GM12875 (cell line): ENCODE results near the gene WASHC2C.
"Not testable (repeated sequence)": the region's sequence is repeated elsewhere in the genome, so short reads cannot be mapped to it uniquely, and the experiment has no call there.

Source experiments
- H3K4me3 ChIP-seq: one replicate; pipeline ENCODE4 v1.5.1; 2011; ENCODE audit warnings: low read depth, low read length, control low read depth
- CTCF ChIP-seq: IDR thresholded peaks from 2 replicates; pipeline ENCODE4 v1.5.1; 2011; ENCODE audit warnings: low read depth, mild to moderate bottlenecking, control low read depth, inconsistent platforms, low read length, moderate library complexity, borderline replicate concordance; ENCODE audit not compliant: insufficient read depth

The WASHC2C gene

DNA sequence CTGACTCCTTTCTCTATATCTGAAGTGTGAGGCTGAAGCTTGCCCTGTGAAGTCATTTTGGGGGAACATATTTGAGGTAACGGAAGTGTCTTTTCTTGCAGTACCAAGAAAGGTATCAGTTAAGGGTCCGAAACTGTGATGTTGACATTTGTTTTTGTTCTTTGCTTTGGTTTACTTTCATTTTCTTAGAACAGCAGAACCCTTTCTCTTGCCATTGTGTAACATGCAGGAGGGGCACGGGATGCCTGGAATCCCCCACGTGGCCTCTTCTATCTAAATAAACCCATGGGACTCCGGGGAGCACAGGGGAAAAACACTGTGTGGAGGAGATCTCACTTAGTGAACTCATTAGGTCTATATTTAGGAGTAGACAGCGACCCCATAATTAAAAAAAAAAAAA, 34.6 kb downstream of the WASHC2C start:
- H3K4me3 ChIP-seq, result not testable (repeated sequence)

GRCh38 chr10:45763037-45763436, 36.0 kb downstream of the WASHC2C start:
- not testable (repeated sequence) for H3K4me3 ChIP-seq

GRCh38 chr10:45768334-45768733, 41.3 kb downstream of the WASHC2C start:
- H3K4me3 ChIP-seq, result not testable (repeated sequence)

GRCh38 chr10:45771757-45772461, 44.8 kb downstream of the WASHC2C start:
- H3K4me3 ChIP-seq, result not testable (repeated sequence)

- not testable (repeated sequence) for H3K4me3 ChIP-seq
Observed at GRCh38 chr10:45786217-45786616, 59.2 kb downstream of the WASHC2C start.

DNA sequence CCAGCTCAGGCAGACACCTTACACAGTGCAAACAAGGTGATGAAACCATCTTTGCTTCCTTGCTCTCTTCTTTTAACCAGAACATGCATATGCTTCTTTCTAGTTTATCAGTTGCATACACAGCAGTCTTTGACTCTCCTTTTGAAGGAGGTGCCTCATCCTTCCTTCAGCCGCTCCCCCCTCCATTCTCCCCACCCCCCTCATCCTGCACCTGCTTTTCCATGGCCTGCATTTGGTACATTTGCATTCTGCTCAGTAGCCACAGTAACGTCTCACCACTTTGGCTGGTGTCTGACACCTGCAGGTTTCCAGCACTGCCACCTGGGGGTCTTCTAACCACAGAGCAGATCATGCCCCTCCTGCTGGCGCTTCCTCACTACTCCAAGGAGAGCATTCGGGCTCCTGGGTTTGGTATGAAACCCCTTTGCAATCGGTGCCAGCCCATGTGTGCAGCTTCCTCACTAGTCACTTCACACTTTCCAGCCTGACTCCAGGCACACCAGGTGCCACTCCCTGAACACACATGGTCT, 60.2 kb downstream of the WASHC2C start:
- not testable (repeated sequence) for H3K4me3 ChIP-seq

DNA sequence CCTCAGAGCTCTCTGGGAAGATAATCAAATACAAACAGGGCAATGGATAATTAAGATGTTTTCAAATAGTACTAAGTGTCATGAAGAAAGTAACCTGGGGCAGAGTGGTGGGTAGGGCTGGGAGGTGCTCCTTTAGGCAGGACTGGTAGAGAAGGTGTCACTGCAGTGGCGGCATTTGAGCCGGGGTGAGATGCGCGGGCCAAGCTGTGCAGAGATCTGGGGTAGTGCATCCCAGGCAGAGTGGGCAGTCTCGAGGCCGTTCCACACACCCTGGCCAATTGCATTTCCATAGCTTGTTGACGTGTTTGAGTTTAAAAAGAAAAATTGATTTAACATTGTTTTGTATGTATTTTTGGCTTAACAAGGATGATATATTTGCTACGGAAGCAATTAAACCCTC, 62.9 kb downstream of the WASHC2C start:
- not testable (repeated sequence) for H3K4me3 ChIP-seq

DNA sequence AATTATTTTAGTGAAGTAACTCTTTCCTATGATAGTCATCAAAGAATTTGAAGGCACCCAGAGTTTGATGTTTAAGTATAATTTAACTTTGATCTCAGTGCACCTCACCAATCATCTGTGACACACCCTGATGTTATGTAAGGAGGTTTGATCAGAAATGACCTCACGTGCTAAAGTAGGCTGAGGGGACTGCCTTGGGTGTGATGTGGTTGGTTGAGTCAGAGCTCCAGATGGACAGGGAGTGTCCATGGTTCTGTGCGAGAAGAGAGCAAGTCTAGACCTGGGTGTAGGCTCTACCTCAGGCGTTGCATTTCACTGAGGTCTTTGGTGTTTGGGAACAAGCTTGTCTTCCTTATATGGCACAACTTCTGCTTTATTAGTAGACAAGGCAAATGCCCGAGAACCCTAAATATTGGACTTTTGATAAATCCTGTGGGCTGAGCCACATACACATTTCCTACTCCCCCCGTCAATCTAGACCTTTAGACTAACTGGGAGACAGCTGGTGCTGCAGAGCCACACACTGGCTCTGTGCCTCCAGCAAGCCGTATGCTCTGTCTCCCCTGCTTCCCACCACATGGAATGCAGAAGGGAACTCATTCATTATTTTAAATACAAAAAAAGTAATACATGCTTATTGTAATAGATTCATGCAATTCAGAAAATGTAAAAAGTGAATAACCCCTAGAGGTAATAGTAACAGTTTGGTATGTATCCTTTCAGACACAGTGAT, 63.8 kb downstream of the WASHC2C start:
- not testable (repeated sequence) for H3K4me3 ChIP-seq

DNA sequence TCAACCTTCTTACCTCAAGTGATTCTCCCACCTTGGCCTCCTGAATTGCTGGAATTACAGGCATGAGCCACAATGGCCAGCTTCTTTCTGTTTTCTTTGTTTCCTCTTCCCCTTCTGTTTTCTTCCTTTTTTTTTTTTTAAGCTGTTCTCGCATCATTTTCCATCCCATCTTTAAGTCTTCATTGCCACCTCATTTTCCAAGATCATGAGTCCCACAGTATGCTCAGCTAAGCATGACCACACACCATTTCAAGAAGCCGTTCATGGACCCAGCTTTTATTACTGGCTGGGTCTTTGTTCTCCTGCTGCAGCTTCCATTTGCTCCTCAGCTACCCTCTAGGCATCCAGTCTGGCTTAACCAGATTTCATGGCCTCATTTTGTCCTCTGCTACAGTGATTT, 67.7 kb downstream of the WASHC2C start:
- H3K4me3 ChIP-seq, result not testable (repeated sequence)

- H3K4me3 ChIP-seq, result not testable (repeated sequence)
Observed at GRCh38 chr10:45803060-45804010, 76.3 kb downstream of the WASHC2C start.

GRCh38 chr10:45804996-45805395, 77.9 kb downstream of the WASHC2C start:
- not testable (repeated sequence) for H3K4me3 ChIP-seq

GRCh38 chr10:45809837-45810236, 82.8 kb downstream of the WASHC2C start:
- H3K4me3 ChIP-seq, result no peak overlapping the region
- TF ChIP-seq CTCF, result no peak

DNA sequence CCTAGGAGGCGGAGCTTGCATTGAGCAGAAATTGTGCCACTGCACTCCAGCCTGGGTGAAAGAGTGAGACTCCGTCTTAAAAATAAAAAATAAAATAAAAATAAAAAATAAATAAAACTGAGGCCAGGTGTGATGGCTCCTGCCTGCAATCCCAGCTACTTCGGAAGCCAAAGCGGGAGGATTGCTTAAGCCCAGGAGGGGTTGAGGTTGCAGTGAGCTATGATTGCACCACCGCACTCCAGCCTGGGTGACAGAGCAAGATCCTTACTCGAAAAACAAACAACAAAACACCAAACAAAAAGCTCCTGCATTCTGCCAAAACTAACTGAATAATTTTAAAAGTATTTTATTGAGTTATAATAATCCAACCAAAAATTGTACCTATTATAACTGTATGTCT, 84.0 kb downstream of the WASHC2C start:
- no peak for TF ChIP-seq CTCF
- H3K4me3 ChIP-seq, result no peak overlapping the region

DNA sequence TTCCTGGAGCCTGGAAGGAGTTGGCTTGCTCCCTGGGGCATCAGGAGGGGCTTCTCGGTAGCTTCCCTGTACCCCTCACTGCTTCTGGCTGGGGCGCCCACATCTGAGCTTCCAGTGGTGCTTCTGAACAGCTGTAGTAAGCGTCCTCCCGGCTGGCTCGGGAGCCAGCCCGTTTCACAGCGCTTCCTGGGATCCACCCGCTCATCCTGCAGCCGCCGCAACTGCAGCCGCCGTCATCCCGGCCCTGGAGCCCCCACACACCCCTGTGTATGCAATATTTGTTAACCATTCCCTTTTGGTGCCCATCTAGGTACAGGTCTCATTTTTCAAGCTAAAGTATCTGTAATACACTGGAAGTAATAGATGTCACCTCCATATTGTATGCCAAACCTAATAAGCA, 85.9 kb downstream of the WASHC2C start:
- not testable (repeated sequence) for H3K4me3 ChIP-seq

DNA sequence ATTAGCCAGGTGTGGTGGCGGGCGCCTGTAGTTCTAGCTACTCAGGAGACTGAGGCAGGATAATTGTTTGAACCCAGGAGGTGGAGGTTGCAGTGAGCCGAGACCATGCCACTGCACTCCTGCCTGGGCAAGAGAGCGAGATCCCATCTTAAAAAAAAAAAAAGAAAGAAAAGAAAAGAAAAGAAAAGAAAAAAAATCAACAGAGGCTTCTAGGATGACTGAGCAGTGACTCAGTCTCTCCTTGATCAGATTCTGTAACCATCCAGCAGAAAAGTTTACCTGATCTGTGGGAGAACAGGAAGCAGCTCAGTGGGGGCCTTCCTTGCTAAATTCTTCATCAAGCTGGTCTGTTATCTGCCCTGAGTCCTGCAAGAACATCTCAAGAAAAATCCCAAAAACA, 87.1 kb downstream of the WASHC2C start:
- not testable (repeated sequence) for H3K4me3 ChIP-seq
